ENCODE results near the gene CDH3. TPM values are rescaled to one million over a fixed set of nuclear protein-coding genes. Genes with fewer than 3 reads are reported as not detected.

CDH3 gene
- total RNA-seq = 48.5 and 61.6 TPM in 2 replicates

DNA sequence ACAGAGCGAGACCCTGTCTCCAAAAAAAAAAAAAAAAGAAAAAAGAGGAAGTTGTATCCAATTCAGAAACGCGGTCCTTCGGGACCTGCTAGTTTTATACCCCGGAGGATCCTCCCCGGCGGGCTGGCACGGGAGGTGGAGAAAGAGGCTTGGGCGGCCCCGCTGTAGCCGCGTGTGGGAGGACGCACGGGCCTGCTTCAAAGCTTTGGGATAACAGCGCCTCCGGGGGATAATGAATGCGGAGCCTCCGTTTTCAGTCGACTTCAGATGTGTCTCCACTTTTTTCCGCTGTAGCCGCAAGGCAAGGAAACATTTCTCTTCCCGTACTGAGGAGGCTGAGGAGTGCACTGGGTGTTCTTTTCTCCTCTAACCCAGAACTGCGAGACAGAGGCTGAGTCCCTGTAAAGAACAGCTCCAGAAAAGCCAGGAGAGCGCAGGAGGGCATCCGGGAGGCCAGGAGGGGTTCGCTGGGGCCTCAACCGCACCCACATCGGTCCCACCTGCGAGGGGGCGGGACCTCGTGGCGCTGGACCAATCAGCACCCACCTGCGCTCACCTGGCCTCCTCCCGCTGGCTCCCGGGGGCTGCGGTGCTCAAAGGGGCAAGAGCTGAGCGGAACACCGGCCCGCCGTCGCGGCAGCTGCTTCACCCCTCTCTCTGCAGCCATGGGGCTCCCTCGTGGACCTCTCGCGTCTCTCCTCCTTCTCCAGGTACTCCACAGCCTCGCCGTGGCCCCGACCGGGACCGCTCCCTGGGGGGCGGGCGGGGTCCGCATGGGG, at the start of gene CDH3:
CDH3 (plus strand) TSS at position 596 of the 779 bp plus-strand sequence; CDS start at position 666, 70 bp downstream.

DNA sequence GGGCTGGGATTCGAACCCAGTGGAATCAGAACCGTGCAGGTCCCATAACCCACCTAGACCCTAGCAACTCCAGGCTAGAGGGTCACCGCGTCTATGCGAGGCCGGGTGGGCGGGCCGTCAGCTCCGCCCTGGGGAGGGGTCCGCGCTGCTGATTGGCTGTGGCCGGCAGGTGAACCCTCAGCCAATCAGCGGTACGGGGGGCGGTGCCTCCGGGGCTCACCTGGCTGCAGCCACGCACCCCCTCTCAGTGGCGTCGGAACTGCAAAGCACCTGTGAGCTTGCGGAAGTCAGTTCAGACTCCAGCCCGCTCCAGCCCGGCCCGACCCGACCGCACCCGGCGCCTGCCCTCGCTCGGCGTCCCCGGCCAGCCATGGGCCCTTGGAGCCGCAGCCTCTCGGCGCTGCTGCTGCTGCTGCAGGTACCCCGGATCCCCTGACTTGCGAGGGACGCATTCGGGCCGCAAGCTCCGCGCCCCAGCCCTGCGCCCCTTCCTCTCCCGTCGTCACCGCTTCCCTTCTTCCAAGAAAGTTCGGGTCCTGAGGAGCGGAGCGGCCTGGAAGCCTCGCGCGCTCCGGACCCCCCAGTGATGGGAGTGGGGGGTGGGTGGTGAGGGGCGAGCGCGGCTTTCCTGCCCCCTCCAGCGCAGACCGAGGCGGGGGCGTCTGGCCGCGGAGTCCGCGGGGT, 92.1 kb downstream of the CDH3 start, which contains the start of gene CDH1:
CDH1 (plus strand) TSS at position 247 of the 684 bp plus-strand sequence; CDS start at position 371, 124 bp downstream.

Small RNAs within 50 kb of the gene (small RNA-seq; reads per million reads assigned to genes)
- gene HSPE1P5 (not detected), gene RF01233 (not detected), gene RNA5SP429 (not detected)

Other genes with a start within 250 kb of the CDH3 start
- 0.43 TPM in 1 of 2 replicates, not detected in the other for gene SMPD3, start 196.8 kb upstream of the CDH3 start, total RNA-seq
- 20.0 and 29.0 TPM in 2 replicates for gene ZFP90, start 106.0 kb upstream of the CDH3 start, total RNA-seq
- gene CDH1, start 92.0 kb downstream of the CDH3 start, total RNA-seq = 4.3 and 64.7 TPM in 2 replicates
- gene TANGO6, start 198.2 kb downstream of the CDH3 start, total RNA-seq = 7.1 and 17.2 TPM in 2 replicates

Data from placental epithelial cell (primary cell).